Upper lobe of left lung (tissue), 4 donors: ENCODE data around the gene DGKG.

Experiments used
- POLR2A ChIP-seq, 4 donors: fragments of 450-650 bp; IDR thresholded peaks; one replicate each; pipeline ENCODE4 v1.5.1; 2016 to 2017; ENCODE audit warnings: antibody characterized with exemption in 4 of 4, mild to moderate bottlenecking in 2 of 4
- POLR2AphosphoS5 ChIP-seq, 2 donors: sonication (generic); formaldehyde crosslinking; IDR thresholded peaks; one replicate each; pipeline ENCODE4 v1.5.1; 2017; ENCODE audit warnings: antibody characterized with exemption in 2 of 2

- TF ChIP-seq POLR2AphosphoS5 (IDR thresholded peaks at IDR 0.05) = no peak
- TF ChIP-seq POLR2A (IDR thresholded peaks at IDR 0.05) = no peak
Measured at GRCh38 chr3:186314896-186315295, 47.1 kb downstream of the DGKG start.
